GM19372 (cell line): ENCODE measurements around the gene TMSB4X.
"Not testable (repeated sequence)": the region's sequence is repeated elsewhere in the genome, so short reads cannot be mapped to it uniquely, and the experiment has no call there.

Source experiments
- ATAC-seq: cut with Tn5 transposase; IDR thresholded peaks from one replicate; pipeline ENCODE4 v1.9.1; 2021; ENCODE audit warnings: mild to moderate bottlenecking, low read depth, moderate library complexity; ENCODE audit not compliant: unreplicated experiment

TMSB4X gene

DNA sequence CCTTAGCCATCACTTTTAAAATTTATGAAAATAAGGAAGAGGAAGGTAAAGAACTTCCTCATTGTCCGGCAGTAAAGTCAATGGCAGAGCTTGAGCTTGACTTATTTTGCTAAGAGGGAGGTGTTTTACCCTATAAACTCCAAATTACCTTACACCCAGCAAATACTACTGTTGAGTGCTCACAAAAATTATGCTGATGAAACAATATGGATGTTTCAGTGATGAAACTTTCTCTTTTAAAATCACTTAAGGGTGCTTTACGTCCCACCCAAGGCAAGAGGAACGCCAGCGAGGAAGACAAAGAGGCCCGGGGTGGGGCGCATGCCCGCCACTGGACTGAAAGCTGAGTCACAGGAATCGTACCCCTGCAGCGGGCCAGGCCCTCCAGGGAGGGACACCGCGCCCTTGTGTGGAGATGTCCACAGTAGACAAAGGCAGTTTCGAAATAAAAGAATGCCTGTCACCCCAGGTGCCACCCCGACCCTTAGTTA, 560 bp upstream of the TMSB4X start:
- ATAC-seq, result peak; percentile 9

DNA sequence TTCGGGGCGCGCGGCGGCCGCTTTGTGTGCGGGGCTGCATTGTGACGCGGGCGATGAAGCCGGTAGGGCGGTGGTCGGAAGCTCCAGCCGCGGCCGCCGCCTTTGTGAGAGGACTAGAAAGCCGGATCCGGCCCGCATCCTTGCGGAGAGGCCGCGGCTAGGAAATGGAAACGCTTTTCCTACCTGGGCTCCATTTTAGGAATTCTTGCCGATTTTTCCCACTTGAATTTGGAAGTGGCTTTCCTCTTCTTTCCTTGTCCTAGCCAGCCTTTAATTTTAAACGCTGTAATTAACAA, 708 bp downstream of the TMSB4X start:
- ATAC-seq, result no peak

DNA sequence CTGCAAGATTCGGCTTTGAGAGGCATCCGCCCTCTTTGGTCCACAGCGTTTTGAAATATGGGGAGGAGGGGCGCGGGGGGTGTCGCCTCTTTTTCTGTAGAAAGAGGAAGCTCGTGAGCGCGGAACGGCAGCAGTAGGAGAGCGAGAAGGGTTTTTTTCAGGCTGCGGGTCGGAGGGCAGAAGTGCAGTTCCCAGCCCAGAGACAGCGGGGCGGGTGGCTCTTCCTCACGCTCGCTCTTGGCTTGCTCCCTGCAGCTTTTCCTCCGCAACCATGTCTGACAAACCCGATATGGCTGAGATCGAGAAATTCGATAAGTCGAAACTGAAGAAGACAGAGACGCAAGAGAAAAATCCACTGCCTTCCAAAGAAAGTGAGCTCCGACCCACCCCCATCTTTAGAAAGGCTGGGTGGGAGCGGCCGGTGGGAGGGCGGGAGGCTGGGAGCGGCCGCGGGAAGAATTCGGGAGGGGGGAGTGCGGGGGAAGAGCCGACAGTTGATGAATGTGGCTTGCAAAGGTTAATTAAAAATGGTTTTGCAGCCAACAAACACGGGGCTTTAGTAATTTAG, 1.2 kb downstream of the TMSB4X start:
- no peak for ATAC-seq

DNA sequence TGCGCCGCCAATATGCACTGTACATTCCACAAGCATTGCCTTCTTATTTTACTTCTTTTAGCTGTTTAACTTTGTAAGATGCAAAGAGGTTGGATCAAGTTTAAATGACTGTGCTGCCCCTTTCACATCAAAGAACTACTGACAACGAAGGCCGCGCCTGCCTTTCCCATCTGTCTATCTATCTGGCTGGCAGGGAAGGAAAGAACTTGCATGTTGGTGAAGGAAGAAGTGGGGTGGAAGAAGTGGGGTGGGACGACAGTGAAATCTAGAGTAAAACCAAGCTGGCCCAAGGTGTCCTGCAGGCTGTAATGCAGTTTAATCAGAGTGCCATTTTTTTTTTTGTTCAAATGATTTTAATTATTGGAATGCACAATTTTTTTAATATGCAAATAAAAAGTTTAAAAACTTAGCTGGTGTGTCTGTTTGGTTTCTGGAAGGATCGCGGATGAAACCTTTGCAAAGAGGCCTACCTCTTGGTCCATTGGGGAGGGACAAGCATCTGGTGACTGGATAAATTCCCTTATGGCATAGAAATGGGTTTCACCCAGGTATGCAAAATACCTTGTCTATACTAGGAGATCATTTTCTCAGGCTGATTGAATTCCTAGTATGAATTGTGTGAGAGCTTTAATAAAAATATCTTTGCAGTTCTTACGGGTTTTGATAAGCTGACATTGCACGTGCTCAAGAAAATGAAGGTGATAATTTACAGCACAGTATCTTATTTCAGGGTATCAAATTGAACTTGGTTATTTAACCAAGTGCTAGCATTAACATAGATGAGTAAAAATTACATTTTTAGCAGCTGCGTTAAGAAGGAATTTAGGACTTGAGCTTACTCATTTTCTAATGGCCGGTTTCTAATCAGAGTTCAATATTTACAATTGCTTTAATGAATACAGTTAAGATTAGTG, 2.2 kb downstream of the TMSB4X start:
- ATAC-seq, result not testable (repeated sequence)

DNA sequence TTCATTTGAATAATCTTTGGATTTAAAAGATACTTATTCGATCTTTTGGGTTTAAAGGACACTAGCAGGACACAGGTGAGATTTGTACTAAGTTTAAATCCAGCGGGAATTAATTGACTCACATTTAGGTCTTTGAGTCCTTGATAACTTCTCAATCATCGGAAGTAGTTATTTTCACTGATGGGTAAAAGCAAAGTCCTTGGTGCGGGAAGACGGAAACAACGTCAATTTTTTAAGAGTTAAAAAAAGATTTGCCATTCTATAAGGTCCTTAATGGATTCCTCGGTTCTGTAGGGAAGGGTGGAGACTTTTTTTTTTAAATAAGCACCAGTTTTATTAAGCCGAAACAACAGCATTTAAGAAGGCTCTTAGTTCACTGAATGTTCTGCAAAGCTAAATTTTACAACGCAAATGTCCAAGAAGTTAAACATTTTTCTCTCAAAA, 2.9 kb downstream of the TMSB4X start:
- no peak for ATAC-seq

DNA sequence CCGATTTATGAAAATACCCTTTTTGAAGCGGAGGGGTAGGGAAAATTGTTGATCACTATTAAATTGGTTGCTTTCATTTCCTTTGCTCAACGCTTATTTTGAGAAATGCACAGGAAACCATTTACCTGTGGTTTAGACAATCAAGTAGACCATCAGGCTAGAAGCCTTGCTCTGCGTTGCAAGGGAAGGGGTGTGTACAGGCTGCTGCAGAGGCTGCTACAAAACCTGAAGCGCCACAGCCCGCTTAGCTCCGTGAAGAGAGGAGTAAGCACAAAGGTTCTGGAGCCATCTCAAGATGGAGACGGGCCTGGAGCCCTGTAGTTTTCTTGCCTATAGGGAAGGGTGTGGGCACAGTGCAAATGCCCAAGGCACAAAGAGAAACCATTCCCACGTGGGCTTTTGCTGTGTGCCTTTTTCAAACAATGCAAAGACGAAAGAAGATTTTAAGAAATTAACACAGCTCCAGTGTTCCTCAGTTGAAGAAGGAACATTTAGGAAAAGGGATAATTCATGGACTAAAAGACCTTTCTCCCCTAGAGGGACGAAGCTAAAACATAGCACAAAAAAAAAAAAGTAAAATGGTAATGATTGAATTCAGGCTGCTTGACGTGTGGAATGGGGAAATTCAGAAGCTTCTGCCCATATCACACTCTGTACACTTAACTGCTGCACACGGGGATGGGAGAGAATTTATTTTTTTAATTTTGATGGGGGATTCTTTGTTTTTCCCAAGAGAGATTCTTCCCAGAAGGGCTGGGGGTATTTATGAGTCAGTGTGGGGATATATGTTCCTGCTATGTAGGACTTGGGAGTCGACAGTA, 3.5 kb downstream of the TMSB4X start:
- no peak for ATAC-seq

DNA sequence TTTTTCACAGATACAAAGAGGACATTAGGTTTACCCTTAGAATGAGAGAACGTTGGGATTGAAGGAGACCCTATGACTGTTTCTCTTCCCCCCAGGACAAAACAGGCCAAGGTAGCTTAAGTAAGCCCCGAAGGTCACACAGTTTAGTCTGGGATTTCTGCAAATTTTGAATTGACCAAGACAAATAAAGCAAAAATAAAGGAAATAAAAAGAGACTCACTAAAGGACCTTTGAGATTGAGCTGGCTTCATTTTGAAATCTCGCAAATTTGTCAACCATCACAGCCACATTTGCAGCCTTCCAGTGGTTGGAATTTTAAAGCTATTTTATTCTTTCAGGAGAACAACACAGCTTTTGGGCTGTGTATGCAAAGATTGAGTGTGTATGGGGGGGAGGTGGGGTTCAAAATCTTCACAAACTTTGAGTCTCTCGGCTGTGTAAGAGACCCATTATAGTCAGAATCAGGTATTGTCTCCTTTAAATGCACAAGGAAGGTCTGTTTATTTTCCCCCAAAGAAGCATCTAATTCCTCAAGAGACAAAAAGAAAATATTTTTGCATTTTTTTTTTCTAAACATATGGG, 4.2 kb downstream of the TMSB4X start:
- no peak for ATAC-seq

DNA sequence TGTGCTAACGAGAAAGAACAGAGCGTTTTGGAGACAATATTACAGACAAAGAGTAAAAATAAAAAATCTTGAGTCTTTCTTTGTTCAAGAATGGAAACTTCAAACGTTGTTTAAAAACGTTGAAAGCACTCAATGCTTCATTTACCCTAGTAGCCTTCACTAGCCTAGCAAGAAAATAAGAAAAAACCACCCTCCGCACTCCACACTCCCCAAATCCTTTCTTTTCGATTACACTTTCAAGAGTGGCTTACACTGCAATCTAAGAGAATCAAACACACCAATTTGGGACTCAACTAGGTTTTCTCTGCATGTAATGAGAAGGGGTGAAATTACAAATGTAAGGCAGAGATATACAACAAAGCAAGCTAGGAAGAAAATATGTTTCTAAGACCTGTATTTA, 4.7 kb downstream of the TMSB4X start:
- no peak for ATAC-seq

DNA sequence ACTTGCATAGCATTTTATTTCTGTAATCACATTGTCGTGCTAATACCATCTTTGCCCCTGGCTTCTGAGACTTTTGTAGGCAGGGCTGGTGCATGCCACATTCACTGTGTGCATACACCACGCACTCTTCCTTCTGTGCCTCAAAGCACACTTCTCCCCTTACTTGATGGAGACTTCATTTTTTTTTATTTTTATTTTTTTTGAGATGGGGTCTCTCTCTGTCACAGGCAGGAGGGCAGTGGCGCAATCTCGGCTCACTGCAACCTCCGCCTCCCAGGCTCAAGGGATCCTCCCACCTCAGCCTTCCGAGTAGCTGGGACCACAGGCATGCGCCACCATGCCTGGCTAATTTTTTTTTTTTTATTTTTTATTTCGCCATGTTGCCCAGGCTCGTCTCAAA, 5.1 kb downstream of the TMSB4X start:
- ATAC-seq, result not testable (repeated sequence)

DNA sequence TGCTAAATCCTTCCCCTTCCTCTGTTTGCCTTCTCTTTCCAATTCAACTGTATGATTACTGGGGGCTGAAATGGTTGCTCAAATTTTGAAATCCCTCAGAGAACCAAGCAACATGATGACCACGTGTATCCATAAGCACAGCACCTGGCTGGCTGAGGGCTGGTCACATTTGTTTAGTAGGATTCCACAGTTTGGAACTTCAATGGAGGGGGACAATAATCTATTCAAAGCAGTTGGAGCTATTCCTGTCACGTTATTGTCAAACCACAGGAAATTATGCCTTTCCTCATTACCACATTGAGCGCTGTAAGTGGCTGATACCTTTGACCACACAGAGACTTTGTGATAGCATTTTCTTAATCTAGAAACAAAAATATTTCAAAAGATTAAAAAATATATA, 7.0 kb downstream of the TMSB4X start:
- ATAC-seq, result no peak

DNA sequence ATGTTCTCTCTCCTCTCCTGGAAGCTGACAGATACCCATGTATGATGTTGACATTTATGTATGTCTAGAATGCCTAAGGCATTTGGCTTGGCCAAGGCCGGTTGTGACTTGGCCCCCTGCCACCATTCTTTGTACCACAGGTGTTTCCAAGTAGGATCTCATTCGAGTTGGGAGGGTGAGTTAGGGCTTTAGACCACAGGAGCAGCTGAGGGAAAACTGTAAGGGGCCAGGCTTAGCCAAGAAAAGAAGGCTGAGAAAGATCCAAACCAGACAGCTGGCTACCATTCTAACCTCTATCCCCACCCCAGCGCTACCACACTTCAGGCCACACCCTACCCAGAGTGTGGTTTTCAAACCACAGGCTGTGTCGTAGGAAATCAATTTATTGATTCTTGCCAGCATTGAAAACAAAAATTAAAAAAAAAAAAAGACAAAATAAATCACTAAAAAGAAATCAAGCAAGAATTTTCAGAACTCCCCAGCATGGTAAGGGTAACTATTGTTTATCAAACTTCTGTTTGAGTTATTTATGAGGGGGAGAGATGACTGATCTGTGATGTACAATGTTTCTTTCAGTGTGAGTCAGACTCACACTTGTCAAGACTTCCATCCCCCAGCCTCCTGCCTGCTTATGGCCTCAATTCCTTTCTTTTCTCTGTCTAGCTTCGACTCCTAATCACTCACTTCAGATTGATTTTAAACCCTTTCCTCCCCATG, 9.9 kb downstream of the TMSB4X start:
- ATAC-seq, result no peak

DNA sequence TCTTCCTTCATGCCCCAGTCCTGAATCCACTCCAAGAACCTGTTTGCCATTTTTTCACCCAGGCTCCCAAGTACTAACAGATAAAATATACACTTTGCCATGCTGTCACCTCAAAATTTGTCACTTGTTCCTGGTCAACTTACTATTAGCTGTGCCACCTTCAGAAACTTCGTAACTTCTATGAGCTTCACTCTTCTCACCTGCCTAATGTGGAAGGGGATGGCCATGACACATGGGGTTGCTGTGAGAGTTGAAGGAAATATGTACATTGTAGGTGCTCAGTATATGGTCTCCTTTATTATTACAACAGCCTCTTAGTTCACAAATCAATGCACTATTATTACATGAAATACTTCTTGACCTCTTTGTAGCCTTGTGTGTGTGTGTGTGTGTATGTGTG, 10.4 kb downstream of the TMSB4X start:
- ATAC-seq, result no peak

DNA sequence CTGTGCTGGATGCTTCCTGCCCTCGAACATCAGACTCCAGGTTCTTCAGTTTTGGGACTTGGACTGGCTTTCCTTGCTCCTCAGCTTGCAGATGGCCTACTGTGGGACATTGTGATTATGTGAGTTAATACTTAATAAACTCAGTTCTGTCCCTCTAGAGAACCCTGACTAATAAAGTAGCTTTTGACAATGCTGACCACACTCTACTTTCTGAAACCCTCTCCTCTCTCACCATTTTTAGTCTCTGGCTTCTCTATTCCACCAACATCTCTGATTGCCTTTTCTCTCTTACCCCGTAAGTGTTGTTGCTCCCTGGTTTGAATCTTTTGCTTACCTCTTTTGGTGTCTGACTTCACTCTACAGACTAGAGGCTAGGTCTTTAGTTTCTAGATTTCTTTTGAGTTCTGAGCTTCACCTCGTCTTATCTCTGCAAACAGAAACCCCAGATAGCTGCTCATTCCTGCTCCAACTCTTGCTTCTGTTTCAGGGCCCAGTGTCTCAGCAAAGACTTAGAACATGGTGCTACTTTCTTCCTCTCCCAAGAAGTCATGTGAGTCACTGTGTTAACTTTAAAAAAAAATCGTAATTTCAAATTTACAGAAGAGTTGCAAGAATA, 11.4 kb downstream of the TMSB4X start:
- ATAC-seq, result no peak

DNA sequence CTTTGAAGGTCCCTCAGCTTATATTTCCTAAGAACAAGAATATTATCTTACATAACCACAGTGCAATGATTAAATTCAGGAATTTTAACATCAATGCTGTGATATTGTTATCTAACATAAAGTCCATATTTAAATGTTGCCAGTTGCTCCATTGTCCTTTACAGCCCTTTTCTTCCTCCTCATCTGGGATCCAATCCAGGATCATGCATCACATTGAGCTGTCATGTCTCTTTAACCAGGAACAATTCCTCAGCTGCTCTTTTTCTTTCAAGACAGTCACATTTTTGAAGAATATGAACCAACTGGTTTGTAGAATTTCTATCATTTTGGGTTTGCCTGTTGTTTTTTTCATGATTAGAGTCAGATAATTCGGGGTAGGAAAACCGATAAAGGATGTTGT, 12.0 kb downstream of the TMSB4X start:
- no peak for ATAC-seq

DNA sequence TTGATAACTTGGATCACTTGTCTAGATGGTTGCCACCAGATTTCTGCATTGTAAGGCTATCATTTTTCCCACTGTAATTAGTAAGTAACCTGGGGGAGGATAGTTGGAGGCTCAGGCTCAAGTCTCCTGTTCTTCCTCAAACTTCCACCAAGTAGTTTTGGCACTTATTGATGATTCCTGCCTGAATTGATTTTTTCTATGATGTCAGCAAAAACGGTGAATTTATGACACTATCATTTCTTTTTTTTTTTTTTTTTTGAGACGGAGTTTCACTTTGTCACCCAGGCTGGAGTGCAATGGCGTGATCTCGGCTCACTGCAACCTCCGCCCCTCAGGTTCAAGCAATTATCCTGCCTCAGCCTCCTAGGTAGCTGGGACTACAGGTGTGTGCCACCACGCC, 12.4 kb downstream of the TMSB4X start:
- ATAC-seq, result no peak

DNA sequence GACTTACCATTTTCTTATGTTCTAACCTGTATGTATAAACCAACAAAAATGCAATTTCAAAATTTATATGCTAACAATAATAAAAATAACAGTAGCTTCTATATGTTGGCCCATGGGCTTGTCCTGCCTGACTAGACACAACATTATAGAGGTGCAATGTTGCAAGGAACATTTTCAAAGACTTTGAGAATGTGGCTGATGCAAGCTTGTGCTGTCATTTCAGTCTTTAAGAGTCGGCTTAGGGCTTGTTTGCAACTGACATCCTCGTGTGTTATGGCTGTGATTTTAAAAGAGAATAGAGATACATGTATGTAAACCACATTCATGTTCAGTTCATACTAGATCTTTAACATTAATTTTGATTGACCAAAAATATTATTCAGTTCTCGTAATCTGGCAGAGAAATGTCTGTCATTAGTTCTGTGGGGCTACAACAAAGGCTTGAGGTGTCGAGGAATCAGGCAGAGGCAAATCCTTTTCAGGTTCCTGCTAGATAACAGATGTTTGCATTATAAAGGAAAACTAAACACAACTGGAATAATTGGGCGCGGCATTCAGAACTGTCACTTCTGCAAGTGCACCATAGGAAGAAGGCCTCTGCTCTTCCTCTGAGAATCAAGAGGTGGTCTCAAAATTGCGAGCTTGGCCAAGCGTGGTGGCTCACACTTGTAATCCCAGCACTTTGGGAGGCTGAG, 13.1 kb downstream of the TMSB4X start:
- ATAC-seq, result no peak

DNA sequence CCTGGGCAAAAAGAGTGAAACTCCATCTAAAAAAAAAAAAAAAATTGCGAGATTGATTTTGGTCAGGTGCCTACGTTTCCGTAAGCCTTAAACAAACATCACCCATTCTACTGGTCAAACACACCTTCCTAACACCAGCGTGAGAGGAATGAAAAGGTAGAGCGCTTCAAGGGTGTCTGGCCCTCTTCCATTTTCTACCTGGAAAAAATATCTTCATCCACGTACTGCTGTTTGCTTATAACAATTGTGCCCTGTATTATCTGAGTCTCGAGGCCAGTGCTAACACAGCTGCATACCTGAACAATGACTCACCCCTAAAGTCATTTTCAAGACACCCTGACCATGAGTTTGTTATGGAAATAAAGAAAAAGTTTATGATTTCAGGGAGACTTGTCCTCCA, 13.9 kb downstream of the TMSB4X start:
- no peak for ATAC-seq

DNA sequence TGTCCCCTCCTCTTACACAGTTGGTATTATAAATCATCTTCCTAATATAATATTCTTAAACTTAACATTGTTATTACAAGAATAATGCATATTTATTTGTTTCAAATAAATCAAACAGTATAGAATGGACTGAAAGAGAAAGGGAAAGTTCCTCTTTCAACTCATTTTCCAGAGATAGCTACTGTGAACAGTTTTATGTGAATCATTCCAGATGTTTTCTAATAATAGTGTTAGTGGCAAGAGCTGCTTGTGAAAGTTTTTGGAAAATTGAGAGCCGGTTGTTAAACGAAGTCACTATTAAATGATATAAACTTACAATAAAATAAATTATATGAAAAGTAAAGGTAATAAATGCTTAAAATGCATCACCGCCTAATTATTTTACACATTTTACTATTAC, 14.6 kb downstream of the TMSB4X start:
- ATAC-seq, result no peak

DNA sequence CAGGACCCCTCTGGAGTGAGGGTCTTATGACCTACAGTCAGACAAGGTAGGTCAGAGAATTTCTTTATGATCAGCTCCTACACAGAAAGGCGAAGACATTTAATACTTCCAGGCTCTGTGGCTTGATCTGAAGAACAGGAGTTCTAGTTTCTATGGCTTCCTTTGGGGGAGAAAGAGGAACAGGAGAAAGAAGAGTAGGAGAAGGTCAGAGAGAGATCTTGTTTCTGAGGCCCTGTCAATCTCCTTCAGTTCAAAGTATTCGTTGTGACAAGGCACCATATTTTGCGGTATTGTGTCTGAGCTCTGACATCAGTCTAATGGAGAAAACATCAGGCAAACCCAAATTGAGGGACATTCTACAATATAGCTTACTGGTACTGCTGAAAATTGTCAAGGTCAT, 16.7 kb downstream of the TMSB4X start:
- ATAC-seq, result no peak
